ENCODE measurements around the gene CYP2E1.
"Not testable (repeated sequence)": the region's sequence is repeated elsewhere in the genome, so short reads cannot be mapped to it uniquely, and the experiment has no call there.

Gene CYP2E1

GRCh38 chr10:133528845-133529575 is 1.8 kb downstream of the CYP2E1 start:
- DNase-seq = no peak

- no peak for DNase-seq
Observed at GRCh38 chr10:133529576-133529946, 2.4 kb downstream of the CYP2E1 start.

GRCh38 chr10:133530506-133530905 is 3.3 kb downstream of the CYP2E1 start:
- no peak for DNase-seq

- no peak for DNase-seq
Observed at GRCh38 chr10:133532871-133533270, 5.7 kb downstream of the CYP2E1 start.

- DNase-seq = no peak
Observed at GRCh38 chr10:133534417-133534816, 7.3 kb downstream of the CYP2E1 start.

- no peak for DNase-seq
Observed at GRCh38 chr10:133536198-133536597, 9.0 kb downstream of the CYP2E1 start.

GRCh38 chr10:133537546-133538545 is 10.7 kb downstream of the CYP2E1 start:
- no peak for DNase-seq

GRCh38 chr10:133541441-133541975 is 14.3 kb downstream of the CYP2E1 start:
- DNase-seq = not testable (repeated sequence)

- no peak for DNase-seq
Observed at GRCh38 chr10:133544506-133544905, 17.3 kb downstream of the CYP2E1 start.

- no peak for DNase-seq
Observed at GRCh38 chr10:133554600-133554999, 27.4 kb downstream of the CYP2E1 start.

GRCh38 chr10:133555521-133555920 is 28.4 kb downstream of the CYP2E1 start:
- DNase-seq = no peak

- DNase-seq = no peak
Observed at GRCh38 chr10:133557381-133557780, 30.2 kb downstream of the CYP2E1 start.

- no peak for DNase-seq
Observed at GRCh38 chr10:133559216-133559615, 32.1 kb downstream of the CYP2E1 start.

GRCh38 chr10:133564816-133565215 is 37.7 kb downstream of the CYP2E1 start:
- DNase-seq = no peak

GRCh38 chr10:133565441-133566294 is 38.5 kb downstream of the CYP2E1 start, which contains the start of gene SYCE1:
Gene SYCE1 (minus strand): TSS chr10:133565583. CDS start chr10:133565529, 54 bp downstream.
- DNase-seq = no peak

- no peak for DNase-seq
Observed at GRCh38 chr10:133567119-133567518, 40.0 kb downstream of the CYP2E1 start.

- no peak for DNase-seq
Observed at GRCh38 chr10:133567609-133568286, 40.6 kb downstream of the CYP2E1 start.

GRCh38 chr10:133568287-133568614 is 41.1 kb downstream of the CYP2E1 start:
- DNase-seq = no peak

- not testable (repeated sequence) for DNase-seq
Observed at GRCh38 chr10:133568831-133569527, 41.8 kb downstream of the CYP2E1 start.

- DNase-seq = not testable (repeated sequence)
Observed at GRCh38 chr10:133569801-133570200, 42.6 kb downstream of the CYP2E1 start.

- not testable (repeated sequence) for DNase-seq
Observed at GRCh38 chr10:133572055-133572454, 44.9 kb downstream of the CYP2E1 start.

Measured in activated CD4-positive, alpha-beta T cell treated with anti-CD3 and anti-CD28 coated beads, Interleukin-2, amount 50 U/mL, for 4 hours (primary cell).